Stomach (tissue), 4 donors: Measurements from ENCODE around the gene ARFIP1.

Experiments
- POLR2AphosphoS5 ChIP-seq, 3 donors: sonication (generic); formaldehyde crosslinking; IDR thresholded peaks; one replicate each; pipeline ENCODE4 v1.6.1; 2016; ENCODE audit warnings: antibody characterized with exemption in 3 of 3
- TF ChIP-seq, protein P1 (sequence below), 7 experiments: fragments of 450-650 bp in 4 of 7; fragments of 200-600 bp in 3 of 7; sonication (generic) in 3 of 7; IDR thresholded peaks; one replicate each; pipeline ENCODE4 v1.5.1; 2016 to 2019; ENCODE audit warnings: antibody characterized with exemption in 7 of 7, control low read depth in 2 of 7, mild to moderate bottlenecking in 1 of 7

DNA sequence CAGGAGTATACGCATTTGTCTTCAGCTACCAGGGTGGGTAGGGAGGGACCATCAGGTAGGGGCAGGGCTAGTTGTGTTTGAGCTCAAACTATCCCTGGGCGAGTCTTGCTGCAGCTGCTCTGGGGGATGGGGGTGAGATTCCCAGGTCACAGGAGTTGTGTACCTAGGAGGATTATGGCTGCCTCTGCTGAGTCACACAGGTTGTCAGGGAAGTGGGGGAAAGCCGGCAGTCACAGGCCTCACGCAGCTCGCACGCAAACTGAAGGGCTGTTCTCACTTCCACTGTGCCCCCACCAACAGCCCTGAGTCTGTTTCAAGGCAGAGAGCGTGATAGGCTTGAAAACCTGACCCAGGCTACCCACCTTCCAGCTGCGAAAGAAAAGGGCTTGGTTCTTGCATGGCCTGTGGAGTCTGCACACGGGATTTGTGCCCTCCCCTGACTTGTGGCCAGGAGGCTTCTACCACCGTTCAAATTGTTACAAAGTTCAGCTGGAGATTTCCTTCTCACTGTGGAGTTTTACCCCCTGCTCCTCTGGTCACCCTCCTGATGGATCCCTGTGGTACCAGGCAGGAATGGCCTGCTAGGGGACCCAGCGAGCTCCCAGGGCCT lies 63.8 kb downstream of the ARFIP1 start:
- TF ChIP-seq POLR2AphosphoS5 (IDR thresholded peaks at IDR 0.05), result no peak
- TF ChIP-seq, protein P1, sequence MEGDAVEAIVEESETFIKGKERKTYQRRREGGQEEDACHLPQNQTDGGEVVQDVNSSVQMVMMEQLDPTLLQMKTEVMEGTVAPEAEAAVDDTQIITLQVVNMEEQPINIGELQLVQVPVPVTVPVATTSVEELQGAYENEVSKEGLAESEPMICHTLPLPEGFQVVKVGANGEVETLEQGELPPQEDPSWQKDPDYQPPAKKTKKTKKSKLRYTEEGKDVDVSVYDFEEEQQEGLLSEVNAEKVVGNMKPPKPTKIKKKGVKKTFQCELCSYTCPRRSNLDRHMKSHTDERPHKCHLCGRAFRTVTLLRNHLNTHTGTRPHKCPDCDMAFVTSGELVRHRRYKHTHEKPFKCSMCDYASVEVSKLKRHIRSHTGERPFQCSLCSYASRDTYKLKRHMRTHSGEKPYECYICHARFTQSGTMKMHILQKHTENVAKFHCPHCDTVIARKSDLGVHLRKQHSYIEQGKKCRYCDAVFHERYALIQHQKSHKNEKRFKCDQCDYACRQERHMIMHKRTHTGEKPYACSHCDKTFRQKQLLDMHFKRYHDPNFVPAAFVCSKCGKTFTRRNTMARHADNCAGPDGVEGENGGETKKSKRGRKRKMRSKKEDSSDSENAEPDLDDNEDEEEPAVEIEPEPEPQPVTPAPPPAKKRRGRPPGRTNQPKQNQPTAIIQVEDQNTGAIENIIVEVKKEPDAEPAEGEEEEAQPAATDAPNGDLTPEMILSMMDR (IDR thresholded peaks at IDR 0.05), result no peak
